Measurements from ENCODE around the gene ZNF567. TPM values are rescaled to one million over a fixed set of nuclear protein-coding genes. Genes with fewer than 3 reads are reported as not detected.
A peak's percentile ranks its signal among the peaks of the same experiment; 100 is the strongest.
"Not testable (repeated sequence)": the region's sequence is repeated elsewhere in the genome, so short reads cannot be mapped to it uniquely, and the experiment has no call there.

Gene ZNF567
- polyA plus RNA-seq, 3 donors: 0.84 to 1.7 (median 1.5) TPM

DNA sequence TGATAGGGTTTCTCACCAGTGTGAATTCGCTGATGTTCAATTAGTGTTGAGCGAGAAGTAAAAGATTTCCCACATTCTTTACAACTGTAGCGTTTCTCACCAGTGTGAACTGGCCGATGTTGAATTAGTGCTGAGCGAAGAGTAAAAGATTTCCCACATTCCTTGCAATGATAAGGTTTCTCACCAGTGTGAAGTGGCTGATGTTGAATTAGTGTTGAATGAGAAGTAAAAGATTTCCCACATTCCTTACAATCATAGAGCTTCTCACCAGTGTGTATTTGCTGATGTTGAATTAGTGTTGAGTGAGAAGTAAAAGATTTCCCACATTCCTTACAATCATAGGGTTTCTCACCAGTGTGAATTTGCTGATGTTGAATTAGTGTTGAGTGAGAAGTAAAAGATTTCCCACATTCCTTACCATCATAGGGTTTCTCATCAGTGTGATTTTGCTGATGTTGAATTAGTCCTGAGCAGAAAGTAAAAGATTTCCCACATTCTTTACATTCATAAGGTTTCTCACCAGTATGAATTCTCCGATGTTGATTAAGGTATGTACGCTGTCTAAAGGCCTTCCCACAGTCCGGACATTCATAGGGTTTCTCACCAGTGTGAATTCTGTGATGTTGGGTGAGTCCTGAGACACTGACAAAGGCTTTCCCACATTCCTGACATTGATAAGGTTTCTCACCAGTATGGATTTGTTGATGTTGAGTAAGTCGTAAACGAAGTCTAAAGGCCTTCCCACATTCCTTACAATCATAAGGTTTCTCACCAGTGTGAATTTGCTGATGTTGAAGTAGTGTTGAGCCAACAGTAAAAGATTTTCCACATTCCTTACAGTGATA, 61.2 kb downstream of the ZNF567 start:
- no peak overlapping the region for H2AFZ ChIP-seq (ENCODE audit: insufficient read depth, low read depth, low read length, poor library complexity, severe bottlenecking)
- no peak overlapping the region for H3K27ac ChIP-seq (ENCODE audit: low read depth in 1 of 2, low read length in 2 of 2)
- H3K36me3 ChIP-seq (replicated peaks in 1 of 2; ENCODE audit: control insufficient read depth in 1 of 2, insufficient read depth in 2 of 2, low read length in 2 of 2): peaks cover 27 to 82% of the 10 kb centered on the region in 2 donors
- no peak for DNase-seq
- no peak overlapping the region for H3K9ac ChIP-seq (ENCODE audit: insufficient read depth, low read length, poor library complexity, severe bottlenecking)
- WGBS (ENCODE audit: insufficient coverage): 100% methylated on average over 2 of the region's 10 CpGs
- H3K4me3 ChIP-seq (replicated peaks in 1 of 3; ENCODE audit: low read depth in 2 of 3, low read length in 3 of 3): peak overlapping the region in 1 of 3 experiments; percentile 45
- intact Hi-C loops (cut with micrococcal nuclease): no loop called here
- H3K4me1 ChIP-seq (ENCODE audit: control insufficient read depth in 1 of 2, insufficient read depth in 2 of 2, low read length in 2 of 2): no peaks in the 10 kb centered on the region
- no peaks in the 10 kb centered on the region for H3K27me3 ChIP-seq (ENCODE audit: control insufficient read depth in 2 of 2, insufficient read depth in 2 of 2, low read length in 2 of 2)
- no peaks in the 10 kb centered on the region for H4K20me1 ChIP-seq (ENCODE audit: insufficient read depth, low read length)
- Mint-ChIP-seq H3K27me3 (ENCODE audit: low read depth in 3 of 3) (no peaks in the 10 kb centered on the region), H3K9me3 (peaks cover 46 to 99% (median 96%) of the 10 kb centered on the region in 7 donors), H3K36me3 (peaks cover 48 to 72% of the 10 kb centered on the region in 2 donors), H3K4me3 (no peak overlapping the region), H3K4me1 (no peaks in the 10 kb centered on the region), H3K27ac (no peak overlapping the region)
- TF ChIP-seq, protein P1, sequence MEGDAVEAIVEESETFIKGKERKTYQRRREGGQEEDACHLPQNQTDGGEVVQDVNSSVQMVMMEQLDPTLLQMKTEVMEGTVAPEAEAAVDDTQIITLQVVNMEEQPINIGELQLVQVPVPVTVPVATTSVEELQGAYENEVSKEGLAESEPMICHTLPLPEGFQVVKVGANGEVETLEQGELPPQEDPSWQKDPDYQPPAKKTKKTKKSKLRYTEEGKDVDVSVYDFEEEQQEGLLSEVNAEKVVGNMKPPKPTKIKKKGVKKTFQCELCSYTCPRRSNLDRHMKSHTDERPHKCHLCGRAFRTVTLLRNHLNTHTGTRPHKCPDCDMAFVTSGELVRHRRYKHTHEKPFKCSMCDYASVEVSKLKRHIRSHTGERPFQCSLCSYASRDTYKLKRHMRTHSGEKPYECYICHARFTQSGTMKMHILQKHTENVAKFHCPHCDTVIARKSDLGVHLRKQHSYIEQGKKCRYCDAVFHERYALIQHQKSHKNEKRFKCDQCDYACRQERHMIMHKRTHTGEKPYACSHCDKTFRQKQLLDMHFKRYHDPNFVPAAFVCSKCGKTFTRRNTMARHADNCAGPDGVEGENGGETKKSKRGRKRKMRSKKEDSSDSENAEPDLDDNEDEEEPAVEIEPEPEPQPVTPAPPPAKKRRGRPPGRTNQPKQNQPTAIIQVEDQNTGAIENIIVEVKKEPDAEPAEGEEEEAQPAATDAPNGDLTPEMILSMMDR (IDR thresholded peaks at IDR 0.05): no peak
- H3K4me2 ChIP-seq (replicated peaks; ENCODE audit: extremely low read depth, low read length, poor library complexity, severe bottlenecking): no peak overlapping the region
- peaks cover 86 to 100% of the 10 kb centered on the region in 2 donors for H3K9me3 ChIP-seq (replicated peaks in 1 of 2; ENCODE audit: control insufficient read depth in 1 of 2, insufficient read depth in 1 of 2, low read length in 2 of 2)
- H3K79me2 ChIP-seq (ENCODE audit: insufficient read depth, low read length): no peaks in the 10 kb centered on the region

GRCh38 chr19:36749613-36750012, 62.2 kb downstream of the ZNF567 start:
- H3K79me2 ChIP-seq (ENCODE audit: insufficient read depth, low read length); H3K4me1 Mint-ChIP-seq; H2AFZ ChIP-seq (ENCODE audit: insufficient read depth, low read depth, low read length, poor library complexity, severe bottlenecking); H3K4me3 Mint-ChIP-seq; H4K20me1 ChIP-seq (ENCODE audit: insufficient read depth, low read length); intact Hi-C loops (cut with micrococcal nuclease); H3K4me2 ChIP-seq (replicated peaks; ENCODE audit: extremely low read depth, low read length, poor library complexity, severe bottlenecking); H3K27ac ChIP-seq (ENCODE audit: low read depth in 1 of 2, low read length in 2 of 2); H3K27me3 Mint-ChIP-seq (ENCODE audit: low read depth in 3 of 3); H3K4me1 ChIP-seq (ENCODE audit: control insufficient read depth in 1 of 2, insufficient read depth in 2 of 2, low read length in 2 of 2); H3K27ac Mint-ChIP-seq; H3K9ac ChIP-seq (ENCODE audit: insufficient read depth, low read length, poor library complexity, severe bottlenecking); H3K27me3 ChIP-seq (ENCODE audit: control insufficient read depth in 2 of 2, insufficient read depth in 2 of 2, low read length in 2 of 2); DNase-seq: not testable (repeated sequence)
- Histone ChIP-seq H3K4me3 (replicated peaks in 1 of 3; ENCODE audit: low read depth in 2 of 3, low read length in 3 of 3) (peak overlapping the region in 1 of 3 experiments; percentile 45), H3K36me3 (replicated peaks in 1 of 2; ENCODE audit: control insufficient read depth in 1 of 2, insufficient read depth in 2 of 2, low read length in 2 of 2) (peaks cover 27 to 90% of the 10 kb centered on the region in 2 donors), H3K9me3 (replicated peaks in 1 of 2; ENCODE audit: control insufficient read depth in 1 of 2, insufficient read depth in 1 of 2, low read length in 2 of 2) (peaks cover 83 to 100% of the 10 kb centered on the region in 2 donors)
- WGBS (ENCODE audit: insufficient coverage): no CpG with 5 or more reads among the region's 8 CpGs
- peaks cover 55 to 79% of the 10 kb centered on the region in 2 donors for H3K36me3 Mint-ChIP-seq
- peaks cover 49 to 100% (median 95%) of the 10 kb centered on the region in 7 donors for H3K9me3 Mint-ChIP-seq

Measured in CD14-positive monocyte (primary cell).